ELR (cell line): ENCODE data around the gene SYT2.
"Not testable (repeated sequence)": the region's sequence is repeated elsewhere in the genome, so short reads cannot be mapped to it uniquely, and the experiment has no call there.

Source experiments
- DNase-seq: peaks from one replicate; pipeline ENCODE4 v3.0.0-alpha.2; 2015; ENCODE audit warnings: low read depth

SYT2 gene

DNA sequence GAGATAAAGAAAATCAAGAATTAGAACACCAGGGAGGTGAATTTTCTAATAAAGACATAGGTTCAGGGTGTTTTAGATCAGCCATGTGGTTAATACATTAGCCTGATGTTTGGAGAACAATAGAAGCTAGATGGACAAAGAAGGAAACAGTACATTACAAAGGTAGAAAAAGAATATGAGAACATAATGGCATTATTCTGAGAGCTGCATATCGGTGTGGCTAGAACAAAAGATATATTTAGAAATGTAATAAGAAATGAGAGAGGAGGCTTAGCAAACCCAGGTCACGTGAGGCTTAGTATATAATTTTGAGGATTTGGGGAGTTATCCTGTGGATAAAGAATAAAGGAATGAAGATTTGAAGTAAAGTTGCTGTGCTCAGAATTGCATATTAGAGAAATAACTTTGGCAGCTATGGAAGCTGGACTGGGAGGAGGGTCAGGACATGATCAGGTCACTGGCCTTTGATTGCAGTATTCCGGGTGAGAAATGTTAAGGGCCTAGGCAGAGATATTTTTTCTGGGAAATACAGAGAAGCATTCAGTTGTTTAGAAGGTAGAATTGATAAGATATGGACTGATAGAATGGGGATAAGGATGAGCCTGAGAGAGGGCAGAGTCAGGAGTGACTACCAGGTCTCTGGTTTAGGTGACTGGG lies 164.5 kb downstream of the SYT2 start:
- not testable (repeated sequence) for DNase-seq

DNA sequence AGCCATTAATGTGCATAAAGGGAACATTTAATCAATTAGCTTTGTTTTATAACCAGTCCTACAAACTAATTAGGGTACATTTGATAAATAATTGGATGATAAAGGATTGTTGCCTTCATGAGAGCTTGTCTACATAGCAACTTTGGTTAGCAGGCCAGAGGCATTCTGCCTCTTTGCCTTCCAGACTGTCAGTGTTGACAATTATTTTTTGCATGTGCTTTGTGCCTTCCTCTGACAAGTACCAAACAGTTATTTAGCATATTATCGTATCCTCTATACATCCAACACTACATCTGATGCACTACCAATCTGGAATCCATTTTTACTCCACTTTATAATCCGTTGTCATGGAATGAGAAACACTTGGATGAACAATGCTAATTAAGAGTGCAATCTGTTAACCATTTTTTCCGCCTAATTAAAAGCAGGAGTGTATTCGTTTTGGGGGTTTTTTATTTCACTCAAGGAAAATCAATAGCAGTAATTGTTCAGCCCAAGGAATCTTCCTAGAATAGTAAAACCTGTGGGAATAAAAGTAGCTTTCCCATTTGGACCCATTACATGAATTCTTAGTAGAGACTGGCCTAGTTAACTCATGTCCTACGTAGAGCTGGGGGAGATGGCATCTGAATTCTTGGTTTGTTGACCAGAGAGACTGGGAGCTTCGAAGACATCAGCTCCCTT lies 165.3 kb downstream of the SYT2 start:
- DNase-seq = not testable (repeated sequence)

DNA sequence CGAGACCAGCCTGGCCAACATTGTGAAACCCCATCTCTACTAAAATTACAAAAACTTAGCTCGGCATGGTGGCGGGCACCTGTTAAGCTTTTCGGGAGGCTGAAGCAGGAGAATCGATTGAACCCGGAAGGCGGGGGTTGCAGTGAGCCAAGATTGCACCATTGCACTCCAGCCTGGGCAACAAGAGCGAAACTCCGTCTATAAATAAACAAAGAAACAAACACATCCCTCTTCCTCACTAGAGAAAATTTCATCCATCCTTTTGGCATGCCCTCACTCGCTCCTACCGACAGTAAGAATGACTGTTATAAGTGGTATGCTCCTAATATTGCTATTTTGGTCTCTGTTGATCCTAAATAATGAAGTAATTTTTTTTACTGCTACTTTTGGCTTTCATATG lies 166.7 kb downstream of the SYT2 start:
- DNase-seq = not testable (repeated sequence)

DNA sequence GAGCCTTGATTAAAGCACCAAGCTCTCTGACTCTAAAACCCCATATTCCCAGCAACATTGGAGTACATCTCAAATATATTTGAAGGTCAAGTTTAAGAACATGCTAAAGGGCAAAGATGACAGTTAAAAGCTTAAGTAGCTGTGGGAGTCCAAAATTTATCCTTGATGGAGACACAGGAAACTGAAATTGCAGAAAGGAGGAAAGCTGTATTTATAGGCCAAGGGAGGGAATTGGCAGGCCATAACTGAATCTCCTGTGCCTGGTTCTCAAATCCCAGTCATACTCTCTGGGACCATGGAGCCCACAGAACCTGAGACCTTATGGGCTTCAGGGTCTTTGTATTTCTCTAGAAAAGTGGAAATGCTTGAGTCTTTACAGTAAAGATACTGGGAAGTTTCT lies 167.8 kb downstream of the SYT2 start:
- not testable (repeated sequence) for DNase-seq

DNA sequence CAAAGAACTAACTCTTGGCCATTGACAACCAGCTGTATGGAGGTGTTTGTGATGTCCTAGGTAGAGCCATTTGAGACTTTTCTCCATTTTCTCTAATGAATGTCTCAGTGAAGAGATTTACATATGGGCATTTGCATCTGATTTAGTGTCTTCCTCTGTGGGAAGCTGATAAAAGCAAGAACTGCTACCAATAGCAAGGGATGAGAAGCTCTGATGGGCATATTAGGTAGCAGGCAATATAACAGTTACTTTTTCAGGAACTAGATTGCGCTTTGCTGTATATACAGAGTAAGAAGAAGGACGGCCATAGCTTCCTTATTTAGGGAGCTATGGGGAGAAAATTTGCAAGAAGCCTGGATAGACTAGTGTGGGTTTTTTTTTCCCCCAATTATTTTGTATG lies 169.4 kb downstream of the SYT2 start:
- DNase-seq = not testable (repeated sequence)
